HepG2 (cell line): ENCODE results near the gene TMEM63B. TPM values are rescaled to one million over a fixed set of nuclear protein-coding genes. Genes with fewer than 3 reads are reported as not detected.

ENCODE experiments used
- BORCS8-MEF2B ChIP-seq: sonication (generic); formaldehyde crosslinking; IDR thresholded peaks from 2 replicates; pipeline ENCODE4 v1.8.0; 2022; ENCODE audit warnings: mild to moderate bottlenecking, missing genetic modification reagents
- HIVEP1 ChIP-seq: sonication (generic); formaldehyde crosslinking; IDR thresholded peaks from 2 replicates; pipeline ENCODE4 v1.4.0; 2020; ENCODE audit warnings: mild to moderate bottlenecking, missing genetic modification reagents
- HOXA3 ChIP-seq: sonication (generic); formaldehyde crosslinking; IDR thresholded peaks from 2 replicates; pipeline ENCODE4 v1.5.0; 2020; ENCODE audit warnings: missing genetic modification reagents
- JUND ChIP-seq: sonication (generic); formaldehyde crosslinking; IDR thresholded peaks from 2 replicates; pipeline ENCODE4 v1.8.0; 2022; ENCODE audit warnings: mild to moderate bottlenecking, missing genetic modification reagents
- MIER2 ChIP-seq: IDR thresholded peaks from 2 replicates; pipeline ENCODE4 v1.6.1; 2016; ENCODE audit warnings: missing biosample characterization, missing genetic modification reagents
- PITX1 ChIP-seq: sonication (generic); formaldehyde crosslinking; IDR thresholded peaks from 2 replicates; pipeline ENCODE4 v1.5.1; 2020; ENCODE audit warnings: mild to moderate bottlenecking, missing genetic modification reagents
- POLR2G ChIP-seq: fragments of 200-400 bp; formaldehyde crosslinking; IDR thresholded peaks from 2 replicates; pipeline ENCODE4 v1.6.1; 2018; ENCODE audit warnings: mild to moderate bottlenecking, low read depth, low read length, moderate library complexity
- PTBP1 ChIP-seq: fragments of 200-400 bp; formaldehyde crosslinking; IDR thresholded peaks from 2 replicates; pipeline ENCODE4 v1.6.1; 2018; ENCODE audit warnings: low read length, low read depth; ENCODE audit not compliant: poor library complexity, severe bottlenecking
- RARA ChIP-seq: IDR thresholded peaks from 2 replicates; pipeline ENCODE4 v1.6.1; 2016; ENCODE audit warnings: missing genetic modification reagents, missing compliant biosample characterization
- RARG ChIP-seq: sonication (generic); formaldehyde crosslinking; IDR thresholded peaks from 2 replicates; pipeline ENCODE4 v1.4.0; 2020; ENCODE audit warnings: low read depth, mild to moderate bottlenecking, missing genetic modification reagents
- SMYD3 ChIP-seq: sonication (generic); formaldehyde crosslinking; IDR thresholded peaks from 2 replicates; pipeline ENCODE4 v1.8.1; 2023; ENCODE audit warnings: mild to moderate bottlenecking, missing genetic modification reagents
- TCF12 ChIP-seq, 2 experiments: fragments of 450-650 bp in 1 of 2; sonication (generic) in 1 of 2; formaldehyde crosslinking in 1 of 2; IDR thresholded peaks; 2 replicates each; pipeline versions ENCODE4 v1.6.1 to v1.8.0; 2017 to 2022; ENCODE audit warnings: antibody characterized with exemption in 1 of 2, mild to moderate bottlenecking in 1 of 2, missing genetic modification reagents in 1 of 2, moderate library complexity in 1 of 2
- TEAD3 ChIP-seq: optimal IDR thresholded peaks from 2 replicates; pipeline ENCODE3; 2016; ENCODE audit warnings: borderline replicate concordance
- TGIF2 ChIP-seq: IDR thresholded peaks from 2 replicates; pipeline ENCODE4 v1.6.1; 2016; ENCODE audit warnings: control low read depth, missing compliant biosample characterization
- TOPORS ChIP-seq: sonication (generic); formaldehyde crosslinking; IDR thresholded peaks from 2 replicates; pipeline ENCODE4 v1.8.0; 2023; ENCODE audit warnings: mild to moderate bottlenecking, missing genetic modification reagents
- ZNF101 ChIP-seq: sonication (generic); formaldehyde crosslinking; IDR thresholded peaks from 2 replicates; pipeline ENCODE4 v1.4.0; 2020; ENCODE audit warnings: mild to moderate bottlenecking, low read depth, missing genetic modification reagents, borderline replicate concordance
- ZNF367 ChIP-seq: sonication (generic); formaldehyde crosslinking; IDR thresholded peaks from 2 replicates; pipeline ENCODE4 v1.4.0; 2020; ENCODE audit warnings: missing genetic modification reagents, borderline replicate concordance
- ZNF605 ChIP-seq: sonication (generic); formaldehyde crosslinking; IDR thresholded peaks from 2 replicates; pipeline ENCODE4 v1.8.0; 2022; ENCODE audit warnings: mild to moderate bottlenecking, missing genetic modification reagents
- ZNF607 ChIP-seq: sonication (generic); formaldehyde crosslinking; IDR thresholded peaks from 2 replicates; pipeline ENCODE4 v1.5.1; 2020; ENCODE audit warnings: missing genetic modification reagents, mild to moderate bottlenecking, borderline replicate concordance
- ZNF619 ChIP-seq: sonication (generic); formaldehyde crosslinking; IDR thresholded peaks from 2 replicates; pipeline ENCODE4 v1.4.0; 2020; ENCODE audit warnings: mild to moderate bottlenecking, missing genetic modification reagents
- ZNF644 ChIP-seq: IDR thresholded peaks from 2 replicates; pipeline ENCODE4 v1.6.1; 2016; ENCODE audit warnings: low read depth
- polyA plus RNA-seq, 8 experiments: library from polyadenylated mRNA; depleted of rRNA in 3 of 8; stranded (reverse) in 7 of 8; unstranded in 1 of 8; fragments of >200 nt; fragmentation: Illumina TruSeq in 4 of 8; extraction: Trizol in 4 of 8; gene quantifications; 2 replicates each; pipeline versions ENCODE4 v1.2.1 to v1.2.3, GENCODE V29; 2011 to 2016; ENCODE audit warnings: low read depth in 4 of 8, missing spikeins in 1 of 8, mixed read lengths in 1 of 8; ENCODE audit not compliant: insufficient read depth in 1 of 8
- total RNA-seq, 5 experiments: library from RNA; depleted of rRNA; stranded (reverse); fragments of >200 nt; fragmentation: Illumina TruSeq; extraction: Trizol; gene quantifications; 2 replicates each; pipeline ENCODE4 v1.2.3, GENCODE V29; 2016; ENCODE audit warnings: low read depth in 1 of 5
- TF ChIP-seq, protein P1 (sequence below): sonication (generic); formaldehyde crosslinking; IDR thresholded peaks from 2 replicates; pipeline ENCODE4 v1.8.1; 2023; ENCODE audit warnings: missing genetic modification reagents, inconsistent platforms, borderline replicate concordance
- TF ChIP-seq, protein P2 (sequence below): IDR thresholded peaks from 2 replicates; pipeline ENCODE4 v1.6.1; 2016; ENCODE audit warnings: missing genetic modification reagents, missing compliant biosample characterization
- TF ChIP-seq, protein P3 (sequence below): IDR thresholded peaks from 2 replicates; pipeline ENCODE4 v1.6.1; 2016; ENCODE audit warnings: low read depth, missing genetic modification reagents, missing compliant biosample characterization

TMEM63B gene
- total and polyA plus RNA-seq, 2 of the 13 experiments (the other 11 are each of a cell fraction or from before 2014, with no cell fraction given): 27.4 to 75.8 TPM

- no peak for TF ChIP-seq TGIF2 (CRISPR knock-in tag)
- TF ChIP-seq BORCS8-MEF2B (CRISPR knock-in tag): 0 out of 2 replicates have a peak, but pooled peaks have one; percentile 15
- peak; percentile 90 for TF ChIP-seq RARA (CRISPR knock-in tag)
- TF ChIP-seq MIER2 (CRISPR knock-in tag): 0 out of 2 replicates have a peak, but pooled peaks have one; percentile 46
- no peak for TF ChIP-seq PTBP1
- peak; percentile 90 for TF ChIP-seq PITX1 (CRISPR knock-in tag)
- TF ChIP-seq, protein P1, sequence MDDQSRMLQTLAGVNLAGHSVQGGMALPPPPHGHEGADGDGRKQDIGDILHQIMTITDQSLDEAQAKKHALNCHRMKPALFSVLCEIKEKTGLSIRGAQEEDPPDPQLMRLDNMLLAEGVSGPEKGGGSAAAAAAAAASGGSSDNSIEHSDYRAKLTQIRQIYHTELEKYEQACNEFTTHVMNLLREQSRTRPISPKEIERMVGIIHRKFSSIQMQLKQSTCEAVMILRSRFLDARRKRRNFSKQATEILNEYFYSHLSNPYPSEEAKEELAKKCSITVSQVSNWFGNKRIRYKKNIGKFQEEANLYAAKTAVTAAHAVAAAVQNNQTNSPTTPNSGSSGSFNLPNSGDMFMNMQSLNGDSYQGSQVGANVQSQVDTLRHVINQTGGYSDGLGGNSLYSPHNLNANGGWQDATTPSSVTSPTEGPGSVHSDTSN (CRISPR knock-in tag): no peak
- TF ChIP-seq RARG (CRISPR knock-in tag): no peak
- no peak for TF ChIP-seq JUND (CRISPR knock-in tag)
- TF ChIP-seq ZNF644 (CRISPR knock-in tag): peak; percentile 78; the same call in 1 of the 2 replicates
- no peak for TF ChIP-seq ZNF101 (CRISPR knock-in tag)
- TF ChIP-seq TEAD3: peak; percentile 96
- peak; percentile 82 for TF ChIP-seq ZNF607
- TF ChIP-seq, protein P2, sequence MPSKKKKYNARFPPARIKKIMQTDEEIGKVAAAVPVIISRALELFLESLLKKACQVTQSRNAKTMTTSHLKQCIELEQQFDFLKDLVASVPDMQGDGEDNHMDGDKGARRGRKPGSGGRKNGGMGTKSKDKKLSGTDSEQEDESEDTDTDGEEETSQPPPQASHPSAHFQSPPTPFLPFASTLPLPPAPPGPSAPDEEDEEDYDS (CRISPR knock-in tag): peak; percentile 58; the same call in 1 of the 2 replicates
- TF ChIP-seq HOXA3: peak; percentile 75; the same call in 1 of the 2 replicates
- TF ChIP-seq TOPORS: no peak
- no peak for TF ChIP-seq ZNF367
- TF ChIP-seq POLR2G: 0 out of 2 replicates have a peak, but pooled peaks have one; percentile 14
- peak; percentile 86; the same call in 1 of the 2 replicates for TF ChIP-seq SMYD3 (CRISPR knock-in tag)
- no peak for TF ChIP-seq TCF12 (IDR thresholded peaks at IDR 0.05)
- no peak for TF ChIP-seq TCF12 (CRISPR knock-in tag; IDR thresholded peaks at IDR 0.05)
- no peak for TF ChIP-seq HIVEP1
- TF ChIP-seq, protein P3, sequence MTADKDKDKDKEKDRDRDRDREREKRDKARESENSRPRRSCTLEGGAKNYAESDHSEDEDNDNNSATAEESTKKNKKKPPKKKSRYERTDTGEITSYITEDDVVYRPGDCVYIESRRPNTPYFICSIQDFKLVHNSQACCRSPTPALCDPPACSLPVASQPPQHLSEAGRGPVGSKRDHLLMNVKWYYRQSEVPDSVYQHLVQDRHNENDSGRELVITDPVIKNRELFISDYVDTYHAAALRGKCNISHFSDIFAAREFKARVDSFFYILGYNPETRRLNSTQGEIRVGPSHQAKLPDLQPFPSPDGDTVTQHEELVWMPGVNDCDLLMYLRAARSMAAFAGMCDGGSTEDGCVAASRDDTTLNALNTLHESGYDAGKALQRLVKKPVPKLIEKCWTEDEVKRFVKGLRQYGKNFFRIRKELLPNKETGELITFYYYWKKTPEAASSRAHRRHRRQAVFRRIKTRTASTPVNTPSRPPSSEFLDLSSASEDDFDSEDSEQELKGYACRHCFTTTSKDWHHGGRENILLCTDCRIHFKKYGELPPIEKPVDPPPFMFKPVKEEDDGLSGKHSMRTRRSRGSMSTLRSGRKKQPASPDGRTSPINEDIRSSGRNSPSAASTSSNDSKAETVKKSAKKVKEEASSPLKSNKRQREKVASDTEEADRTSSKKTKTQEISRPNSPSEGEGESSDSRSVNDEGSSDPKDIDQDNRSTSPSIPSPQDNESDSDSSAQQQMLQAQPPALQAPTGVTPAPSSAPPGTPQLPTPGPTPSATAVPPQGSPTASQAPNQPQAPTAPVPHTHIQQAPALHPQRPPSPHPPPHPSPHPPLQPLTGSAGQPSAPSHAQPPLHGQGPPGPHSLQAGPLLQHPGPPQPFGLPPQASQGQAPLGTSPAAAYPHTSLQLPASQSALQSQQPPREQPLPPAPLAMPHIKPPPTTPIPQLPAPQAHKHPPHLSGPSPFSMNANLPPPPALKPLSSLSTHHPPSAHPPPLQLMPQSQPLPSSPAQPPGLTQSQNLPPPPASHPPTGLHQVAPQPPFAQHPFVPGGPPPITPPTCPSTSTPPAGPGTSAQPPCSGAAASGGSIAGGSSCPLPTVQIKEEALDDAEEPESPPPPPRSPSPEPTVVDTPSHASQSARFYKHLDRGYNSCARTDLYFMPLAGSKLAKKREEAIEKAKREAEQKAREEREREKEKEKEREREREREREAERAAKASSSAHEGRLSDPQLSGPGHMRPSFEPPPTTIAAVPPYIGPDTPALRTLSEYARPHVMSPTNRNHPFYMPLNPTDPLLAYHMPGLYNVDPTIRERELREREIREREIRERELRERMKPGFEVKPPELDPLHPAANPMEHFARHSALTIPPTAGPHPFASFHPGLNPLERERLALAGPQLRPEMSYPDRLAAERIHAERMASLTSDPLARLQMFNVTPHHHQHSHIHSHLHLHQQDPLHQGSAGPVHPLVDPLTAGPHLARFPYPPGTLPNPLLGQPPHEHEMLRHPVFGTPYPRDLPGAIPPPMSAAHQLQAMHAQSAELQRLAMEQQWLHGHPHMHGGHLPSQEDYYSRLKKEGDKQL (CRISPR knock-in tag): peak; percentile 73; the same call in 1 of the 2 replicates
- TF ChIP-seq ZNF619: no peak
- TF ChIP-seq ZNF605 (CRISPR knock-in tag): peak; percentile 63; the same call in 1 of the 2 replicates
Measured at GRCh38 chr6:44094403-44095242, 32.7 kb upstream of the TMEM63B start (continued).
